Stimulated activated CD8-positive, alpha-beta memory T cell treated with anti-CD3 and anti-CD28 coated beads, Interleukin-12 subunit alpha, Interleukin-12 subunit beta, amount 100 ng/mL, for 24 hours (primary cell): ENCODE measurements around the gene PIK3R5.

Experiments used
- DNase-seq: peaks from one replicate; pipeline ENCODE4 v3.0.0-alpha.2; 2020; ENCODE audit errors: extremely low read depth

The PIK3R5 gene

GRCh38 chr17:8879410-8879809 lies 86.1 kb downstream of the PIK3R5 start:
- no peak for DNase-seq

DNA sequence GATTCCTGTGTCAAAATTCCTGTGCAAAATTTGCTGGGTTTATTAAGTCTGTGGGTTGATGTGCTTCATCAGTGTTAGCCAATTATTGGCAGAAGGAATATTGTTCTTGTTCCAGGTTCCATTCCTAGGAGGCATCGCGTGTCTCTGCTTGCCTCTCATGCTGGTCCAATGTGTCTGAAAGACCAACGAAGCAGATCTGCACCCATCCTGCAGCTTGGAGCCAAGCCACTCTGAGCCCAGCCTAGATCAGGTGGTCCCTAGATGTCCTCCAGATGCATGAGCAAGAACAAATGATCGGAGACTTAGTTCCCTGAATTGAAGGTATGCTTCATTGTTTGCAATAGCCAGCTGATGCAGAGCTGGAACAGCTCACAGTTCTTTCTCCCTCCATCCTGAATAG lies 87.5 kb downstream of the PIK3R5 start:
- DNase-seq = no peak

DNA sequence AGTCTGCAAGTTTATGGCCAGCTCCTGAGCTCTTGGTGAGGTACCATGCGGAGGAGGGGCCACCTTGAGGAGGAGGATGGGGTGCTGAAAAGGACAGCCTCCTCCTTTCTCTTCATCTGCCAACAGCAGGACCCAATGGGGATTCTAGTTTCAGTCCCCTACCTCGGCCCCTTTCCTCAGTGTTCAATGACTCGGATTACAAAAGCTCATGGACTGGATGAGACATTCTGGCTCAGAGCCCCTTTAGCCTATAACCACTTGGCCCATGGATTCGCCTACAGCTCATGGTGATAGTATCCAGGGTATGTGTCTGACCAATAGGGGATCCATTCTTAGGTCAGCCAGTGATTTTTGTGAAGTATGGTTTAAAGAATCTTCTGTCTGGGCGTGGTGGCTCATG lies 89.5 kb downstream of the PIK3R5 start:
- DNase-seq = no peak

- DNase-seq = no peak
These were observed 90.1 kb downstream of the PIK3R5 start for GRCh38 chr17:8875436-8875835.

GRCh38 chr17:8873801-8874715 lies 91.4 kb downstream of the PIK3R5 start:
- no peak for DNase-seq

DNA sequence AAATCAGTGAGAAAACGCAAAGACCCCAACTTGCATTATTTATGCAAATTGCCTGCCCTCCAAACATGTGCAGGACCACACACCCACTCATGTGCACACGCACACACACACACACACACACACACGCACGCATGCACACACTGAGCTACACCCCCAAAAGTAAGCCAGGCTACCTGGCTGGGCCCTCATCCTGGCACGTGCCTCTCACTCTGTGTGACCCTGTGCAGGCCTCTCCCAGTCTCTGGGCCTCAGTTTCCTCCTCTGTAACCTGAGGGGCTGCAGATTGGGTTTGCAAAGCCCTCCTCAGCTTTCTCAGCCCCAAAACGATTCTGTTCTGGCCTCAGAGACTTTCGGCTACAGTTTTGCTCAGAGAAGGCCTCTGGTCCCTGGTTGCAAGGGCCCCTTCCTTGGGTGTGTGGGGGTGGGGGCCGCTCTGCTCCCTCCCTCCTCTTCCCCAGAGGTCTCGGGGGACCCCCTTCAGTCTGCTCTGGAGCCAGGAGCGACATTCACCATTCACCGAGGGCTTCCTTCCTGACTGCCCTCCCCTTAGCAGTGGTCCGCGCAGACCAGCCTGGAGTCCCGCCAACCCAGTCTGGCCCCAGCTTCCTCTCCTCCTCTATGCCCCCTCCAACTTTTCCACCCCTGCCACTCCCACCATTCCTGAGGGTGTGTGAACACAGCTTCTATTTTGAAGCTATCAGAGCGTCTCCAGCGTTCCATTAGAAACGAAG lies 92.6 kb downstream of the PIK3R5 start:
- no peak for DNase-seq

DNA sequence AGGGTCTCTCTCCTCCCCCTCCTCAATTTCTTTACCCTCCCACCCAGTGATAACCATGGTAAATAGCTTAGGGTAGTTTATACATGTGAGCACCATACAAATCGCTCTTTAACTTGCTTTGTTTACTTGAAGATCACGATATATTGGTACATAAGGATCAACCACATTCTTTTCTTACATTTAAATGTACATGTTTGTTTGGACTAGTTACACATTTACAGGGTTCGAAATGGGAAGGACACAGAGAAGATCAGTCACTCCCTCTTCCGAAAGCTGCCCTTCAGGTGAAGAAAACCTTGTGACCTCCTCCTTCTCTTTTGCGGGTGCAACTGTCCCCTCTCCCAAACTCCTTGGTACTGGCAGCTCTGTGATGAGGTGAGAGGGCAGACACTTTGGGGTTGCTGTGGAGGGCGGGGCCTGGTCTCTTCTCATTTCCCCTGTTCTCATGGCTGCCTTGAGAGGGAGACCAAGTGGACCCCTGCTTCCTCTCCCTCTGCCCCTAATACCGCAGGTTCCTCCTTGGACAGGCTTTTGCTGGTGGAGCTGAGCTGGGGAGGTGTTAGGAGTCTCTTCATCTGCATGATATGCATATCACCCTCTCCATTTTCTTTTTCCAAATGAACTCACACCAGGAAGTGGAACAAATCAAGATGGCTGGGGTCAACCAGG lies 93.3 kb downstream of the PIK3R5 start:
- DNase-seq = no peak

DNA sequence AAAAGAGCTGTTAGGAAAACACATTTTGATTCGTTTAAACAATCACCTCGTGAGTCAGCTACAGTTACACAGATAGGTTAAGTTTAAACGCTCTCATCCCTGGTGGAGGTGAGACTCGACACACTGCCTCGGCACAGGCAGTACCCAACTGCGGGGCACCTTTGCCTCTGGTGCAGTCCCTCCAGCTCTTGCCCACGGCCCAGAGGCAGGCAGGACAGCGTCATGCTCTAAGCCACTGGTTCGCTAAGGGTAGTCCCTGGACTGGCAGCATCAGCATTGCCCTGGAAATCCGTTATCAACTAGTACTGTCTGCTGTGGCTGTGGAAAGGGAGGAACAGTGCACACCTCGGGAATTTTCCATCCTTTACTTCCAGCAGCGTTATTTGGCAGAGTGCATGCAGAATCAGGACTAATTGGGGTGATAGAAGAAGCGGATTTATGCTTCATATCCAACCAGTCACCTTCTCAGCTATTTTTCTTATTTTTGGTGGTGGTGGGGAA lies 94.4 kb downstream of the PIK3R5 start:
- DNase-seq = no peak

GRCh38 chr17:8870406-8871040 lies 95.0 kb downstream of the PIK3R5 start:
- no peak for DNase-seq

- no peak for DNase-seq
These were observed 96.2 kb downstream of the PIK3R5 start for GRCh38 chr17:8869114-8869815.

GRCh38 chr17:8868529-8868951 lies 97.0 kb downstream of the PIK3R5 start:
- no peak for DNase-seq

DNA sequence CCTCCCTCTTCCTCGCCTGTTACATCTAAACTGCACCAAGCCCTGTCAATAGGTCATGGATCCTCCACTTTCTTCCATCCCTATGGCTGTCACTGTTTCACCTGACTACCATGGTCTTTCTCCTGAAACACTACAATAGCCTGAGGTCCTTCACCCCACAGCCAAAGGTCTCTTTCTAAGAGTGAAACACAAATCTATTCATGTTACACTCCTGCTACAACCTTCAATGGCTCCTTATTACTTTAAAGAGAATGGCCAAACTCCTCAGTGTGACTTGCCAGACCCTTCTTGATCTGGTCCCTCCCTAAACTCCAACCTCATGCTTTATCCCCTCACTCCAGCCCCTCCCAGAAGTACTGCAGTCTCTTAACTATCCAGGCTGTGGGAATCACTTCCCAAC lies 97.4 kb downstream of the PIK3R5 start:
- no peak for DNase-seq

DNA sequence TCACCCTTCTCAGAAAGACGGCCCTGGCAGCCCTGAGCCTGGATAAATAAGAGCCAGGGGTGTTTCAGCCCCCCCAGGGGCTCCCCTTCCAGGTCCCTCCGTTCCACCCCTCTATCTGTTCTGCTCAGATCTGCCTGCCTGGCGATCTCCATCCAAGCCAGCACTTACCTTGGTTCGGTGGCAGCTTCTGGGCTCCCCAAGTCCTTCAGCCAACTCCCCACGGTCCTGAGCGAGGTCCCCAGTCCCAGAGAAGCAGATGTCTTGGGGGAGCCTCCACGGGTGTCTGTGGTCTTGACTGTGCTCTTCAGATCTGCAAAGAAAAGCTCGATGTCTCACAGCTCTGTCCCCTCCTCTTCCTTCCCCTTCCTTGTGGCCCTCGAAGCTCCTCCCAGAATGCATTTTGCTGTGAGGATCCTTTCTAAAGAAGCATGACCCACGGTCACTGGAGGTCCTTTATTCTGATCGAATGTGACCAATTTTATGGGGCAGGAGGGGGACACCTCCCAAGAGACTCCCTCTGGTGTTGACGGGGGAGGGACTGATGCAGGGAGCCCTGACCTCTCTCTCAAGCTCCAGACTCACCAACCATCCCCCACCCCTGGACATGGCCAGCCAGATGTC lies 98.0 kb downstream of the PIK3R5 start, which contains the start of gene PIK3R6:
PIK3R6 (minus strand) TSS at position 314 of the 621 bp plus-strand sequence. CDS start 17,880 bp downstream, outside the sequence.
- DNase-seq = no peak

DNA sequence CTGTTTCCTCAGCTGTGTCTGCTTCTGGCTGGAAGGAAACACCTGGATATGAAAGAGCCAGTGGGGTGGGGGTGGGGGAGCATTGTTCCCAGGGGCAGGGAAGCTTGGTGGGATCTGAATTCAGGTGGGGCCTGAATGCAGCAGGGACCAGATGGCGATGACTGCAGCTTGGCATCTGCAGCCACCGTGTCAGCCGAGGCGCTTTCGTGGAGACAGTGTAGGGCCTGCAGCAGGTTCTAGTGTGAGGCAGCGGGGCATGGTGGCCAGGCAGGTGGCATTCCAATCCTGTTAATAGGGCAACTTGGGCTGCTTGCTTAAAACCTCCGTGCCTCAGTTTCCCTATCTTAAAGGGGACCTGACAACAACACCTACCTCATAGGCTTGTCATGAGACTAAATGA lies 99.7 kb downstream of the PIK3R5 start:
- no peak for DNase-seq

GRCh38 chr17:8865385-8865784 lies 100.1 kb downstream of the PIK3R5 start:
- no peak for DNase-seq

DNA sequence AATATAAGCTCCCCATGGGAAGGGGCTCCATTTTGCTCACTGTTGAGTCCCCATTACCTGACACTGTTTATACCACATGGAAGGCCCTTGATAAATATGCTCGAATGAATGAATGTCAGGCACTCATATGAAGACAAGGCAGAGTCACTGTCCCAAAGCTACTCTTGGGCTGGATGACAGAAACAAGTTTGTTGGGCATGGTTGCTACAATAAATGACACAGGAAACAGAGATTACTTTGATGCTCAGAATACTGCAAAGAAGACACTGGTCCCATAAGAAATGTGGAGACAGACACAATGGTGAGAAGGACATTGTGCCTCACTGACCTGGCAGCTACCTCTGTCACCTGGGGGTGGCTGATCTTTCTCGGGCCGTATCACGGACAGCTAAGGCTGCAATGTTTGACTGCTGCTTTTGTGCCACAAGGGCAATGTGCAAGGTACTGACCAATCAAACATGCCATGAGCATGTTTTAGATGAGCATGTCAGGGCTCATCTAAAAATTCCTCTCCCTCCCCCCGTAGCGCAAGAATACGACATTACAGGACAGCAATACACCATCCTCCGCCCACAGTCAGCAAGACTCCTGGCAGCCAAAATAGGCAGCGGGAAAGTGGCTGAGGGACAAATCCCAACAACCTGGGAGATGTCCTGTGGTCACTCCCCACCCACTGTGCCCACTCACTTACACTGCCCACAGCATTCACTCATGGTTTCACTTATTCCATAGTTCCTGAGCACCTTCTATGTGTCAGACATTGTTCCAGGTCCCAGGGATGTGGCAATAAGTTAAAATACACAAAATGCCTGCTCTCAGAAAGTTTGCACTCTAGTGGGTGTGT lies 103.1 kb downstream of the PIK3R5 start:
- no peak for DNase-seq

DNA sequence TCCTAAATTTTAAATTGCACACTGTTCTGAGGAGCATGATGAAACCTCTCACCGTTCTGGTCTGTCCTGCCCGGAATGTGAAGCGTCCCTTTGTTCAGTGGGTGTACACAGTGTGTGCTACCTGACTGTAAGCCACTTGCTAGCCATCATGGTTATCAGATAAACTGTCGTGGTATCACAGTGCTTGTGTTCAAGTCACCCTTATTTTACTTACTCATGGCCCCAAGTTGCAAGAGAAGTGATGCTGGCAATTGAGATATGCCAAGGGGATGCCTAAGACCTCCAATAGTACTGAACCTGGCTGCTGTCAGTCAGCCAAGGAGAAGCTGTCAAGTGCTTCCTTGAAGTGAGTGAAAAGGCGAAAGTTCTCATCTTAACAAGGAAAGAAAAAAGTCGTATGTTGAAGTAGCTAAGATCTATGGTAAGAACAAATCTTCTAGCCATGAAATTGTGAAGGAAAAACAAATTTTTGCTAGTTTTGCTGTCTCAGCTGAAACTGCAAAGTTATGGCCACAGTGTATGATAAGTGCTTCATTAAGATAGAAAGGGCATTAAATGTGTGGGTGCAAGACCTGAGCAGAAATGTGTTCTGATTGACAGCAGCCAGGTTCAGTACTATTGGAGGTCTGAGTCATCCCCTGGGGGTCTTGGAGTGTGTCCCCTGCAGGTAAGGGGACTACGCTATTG lies 103.9 kb downstream of the PIK3R5 start:
- no peak for DNase-seq

DNA sequence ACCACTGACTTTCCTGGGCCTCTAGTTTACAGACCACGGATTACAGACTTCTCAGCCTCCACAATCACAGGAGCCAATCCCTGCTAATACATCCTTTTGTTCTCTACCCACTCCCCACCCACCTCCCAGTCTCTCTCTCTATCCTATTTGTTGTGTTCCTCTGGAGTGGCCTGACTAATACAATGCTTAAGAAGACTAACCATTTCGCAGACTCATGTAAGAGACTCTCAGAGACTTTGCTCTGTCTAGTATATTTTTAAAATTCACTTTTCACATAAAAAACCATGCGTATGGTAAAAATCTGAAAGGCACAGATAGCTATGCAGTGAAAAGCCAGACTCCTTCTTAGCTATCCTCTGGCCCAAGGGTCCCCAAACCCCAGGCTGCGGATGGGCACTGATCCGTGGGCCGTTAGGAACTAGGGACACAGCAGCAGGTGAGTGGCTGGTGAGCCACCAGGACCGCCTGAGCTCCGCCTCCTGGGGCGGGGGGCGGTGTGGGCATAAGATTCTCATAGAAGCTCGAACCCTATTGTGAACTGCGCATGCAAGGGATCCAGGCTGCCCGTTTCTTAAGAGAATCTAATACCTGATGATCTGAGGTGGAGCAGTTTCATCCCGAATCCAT lies 105.6 kb downstream of the PIK3R5 start:
- DNase-seq = no peak
